GM12878 (cell line): ENCODE results near the gene NKD1. TPM values are rescaled to one million over a fixed set of nuclear protein-coding genes. Genes with fewer than 3 reads are reported as not detected.

ENCODE experiments used
- ATAC-seq: fragments of 200-7000 bp; cut with Tn5 transposase; 3 replicates; pipeline ENCODE4 v1.9.1; 2020; ENCODE audit warnings: mild to moderate bottlenecking, moderate library complexity
- BruUV-seq: library from RNA; stranded (reverse); fragments of 400-500 nt; replicated peaks from 2 replicates; lab custom pipeline; 2021; lab: Mats Ljungman, UMichigan
- CTCF ChIA-PET: fragments of 300-600 bp; sonication (Branson Sonifier 250); formaldehyde crosslinking; extraction: SDS; loops from one replicate; lab custom pipeline; 2021; ENCODE audit warnings: inconsistent platforms; lab: Yijun Ruan, JAX
- POLR2A ChIA-PET: fragments of 350-600 bp; formaldehyde crosslinking; extraction: SDS; loops from one replicate; lab custom pipeline; 2021; ENCODE audit warnings: inconsistent platforms; lab: Charles Lee
- RAD21 ChIA-PET: fragments of 300-600 bp; sonication (Branson Sonifier 250); formaldehyde crosslinking; loops from one replicate; lab custom pipeline; 2023; ENCODE audit warnings: antibody characterized with exemption; ENCODE audit not compliant: unreplicated experiment; lab: Charles Lee
- SMC1A ChIA-PET: fragments of 300-600 bp; sonication (Branson Sonifier 250); formaldehyde crosslinking; loops from one replicate; lab custom pipeline; 2023; ENCODE audit not compliant: unreplicated experiment, uncharacterized antibody; lab: Charles Lee
- DNase-seq: peaks from one replicate; pipeline ENCODE4 v3.0.0-alpha.2; 2011; ENCODE audit warnings: low read depth, low spot score
- FAIRE-seq: peaks from 3 replicates; lab custom pipeline; 2011; peaks lifted over from hg19 to GRCh38; lab: Jason Lieb, UNC
- H2AFZ ChIP-seq: 2 replicates; pipeline ENCODE4 v1.6.0; 2011; ENCODE audit warnings: low read depth, low read length, control low read depth; ENCODE audit not compliant: control insufficient read depth
- H3K27ac ChIP-seq: 2 replicates; pipeline ENCODE4 v1.5.1; 2011; ENCODE audit warnings: control low read depth; ENCODE audit not compliant: control insufficient read depth, insufficient read depth
- H3K27me3 ChIP-seq, 2 experiments: replicated peaks in 1 of 2; 2 replicates each; pipeline versions ENCODE4 v1.6.0 to v1.6.1; 2011; ENCODE audit warnings: low read length in 1 of 2; ENCODE audit not compliant: control insufficient read depth in 2 of 2, insufficient read depth in 2 of 2
- H3K36me3 ChIP-seq, 2 experiments: 2 replicates each; pipeline ENCODE4 v1.5.1; 2011; ENCODE audit warnings: low read length in 1 of 2; ENCODE audit not compliant: control insufficient read depth in 2 of 2, insufficient read depth in 2 of 2
- H3K4me1 ChIP-seq: 2 replicates; pipeline ENCODE4 v1.6.1; 2011; ENCODE audit warnings: mild to moderate bottlenecking, low read length, moderate library complexity, mixed read lengths; ENCODE audit not compliant: control insufficient read depth, insufficient read depth
- H3K4me2 ChIP-seq: 2 replicates; pipeline ENCODE4 v1.6.0; 2011; ENCODE audit warnings: control low read depth; ENCODE audit not compliant: control insufficient read depth, insufficient read depth
- H3K4me3 ChIP-seq: fragments of 200-600 bp; sonication (generic); 2 replicates; pipeline ENCODE4 v1.5.1; 2016
- H3K79me2 ChIP-seq: 2 replicates; pipeline ENCODE4 v1.6.0; 2011; ENCODE audit warnings: low read length; ENCODE audit not compliant: control insufficient read depth, insufficient read depth
- H3K9ac ChIP-seq: 2 replicates; pipeline ENCODE4 v1.8.0; 2011; ENCODE audit warnings: low read length, control low read depth, mixed read lengths; ENCODE audit not compliant: control insufficient read depth, insufficient read depth
- H3K9me3 ChIP-seq: replicated peaks from 3 replicates; pipeline ENCODE4 v1.5.1; 2011; ENCODE audit warnings: mild to moderate bottlenecking, low read length; ENCODE audit not compliant: control insufficient read depth, insufficient read depth
- H4K20me1 ChIP-seq: 2 replicates; pipeline ENCODE4 v1.6.0; 2011; ENCODE audit not compliant: control insufficient read depth, insufficient read depth
- RELA ChIP-seq: fragments of 450-650 bp; IDR thresholded peaks from 2 replicates; pipeline ENCODE4 v1.8.0; 2014; ENCODE audit warnings: borderline replicate concordance; ENCODE audit not compliant: partially characterized antibody
- WGBS: methylation state at CpG from one replicate; pipeline ENCODE4 v1.1.6; 2016; ENCODE audit warnings: low lambda C conversion rate; ENCODE audit not compliant: insufficient replicate concordance, insufficient coverage; ENCODE audit errors: missing lambda C conversion rate; 5-methylcytosine and 5-hydroxymethylcytosine counted together
- in situ Hi-C: fragments of 300-500 bp; cut with MboI; formaldehyde crosslinking; loops from 9 replicates; pipeline ENCODE4 v1.14.3; 2018; ENCODE audit warnings: mixed read lengths
- intact Hi-C: fragments of 100-400 bp; cut with micrococcal nuclease; formaldehyde crosslinking; loops from one replicate; pipeline ENCODE4 v1.14.2; 2022; ENCODE audit not compliant: unreplicated experiment
- polyA plus RNA-seq, 11 experiments: library from polyadenylated mRNA; depleted of rRNA in 4 of 11; unstranded in 6 of 11; stranded (reverse) in 5 of 11; fragments of >200 nt; fragmentation: Nextera tagmentation in 4 of 11; fragmentation: Illumina TruSeq in 1 of 11; extraction: Ambion mirVana in 4 of 11; extraction: Trizol in 1 of 11; gene quantifications; 1 replicate in 1 of 11; 2 replicates in 10 of 11; pipeline versions ENCODE4 v1.2.1 to v1.2.3, GENCODE V29; 2011 to 2016; ENCODE audit warnings: inconsistent platforms in 2 of 11, missing spikeins in 2 of 11, low read depth in 1 of 11
- total RNA-seq, 4 experiments: library from RNA; depleted of rRNA in 3 of 4; stranded (reverse); fragments of >200 nt in 3 of 4; fragmentation: Illumina TruSeq in 1 of 4; extraction: Trizol in 1 of 4; gene quantifications; 2 replicates each; pipeline versions ENCODE4 v1.2.1 to v1.2.3, GENCODE V29; 2013 to 2021
- TF ChIP-seq, protein P1 (sequence below), 3 experiments: IDR thresholded peaks in 2 of 3; conservative IDR thresholded peaks in 1 of 3; 2 replicates each; pipeline ENCODE4 v1.5.1; 2011; ENCODE audit warnings: low read depth in 3 of 3, low read length in 3 of 3, mild to moderate bottlenecking in 3 of 3, control low read depth in 2 of 3, moderate library complexity in 2 of 3, inconsistent platforms in 1 of 3, mixed read lengths in 1 of 3; ENCODE audit not compliant: control insufficient read depth in 2 of 3, insufficient read depth in 1 of 3; ENCODE audit errors: extremely low read depth in 1 of 3

The NKD1 gene
- total and polyA plus RNA-seq, 10 of the 15 experiments (the other 5 are each of a cell fraction or from before 2014, with no cell fraction given): under 0.01 to 0.49 (median 0.04) TPM; not detected in 2

DNA sequence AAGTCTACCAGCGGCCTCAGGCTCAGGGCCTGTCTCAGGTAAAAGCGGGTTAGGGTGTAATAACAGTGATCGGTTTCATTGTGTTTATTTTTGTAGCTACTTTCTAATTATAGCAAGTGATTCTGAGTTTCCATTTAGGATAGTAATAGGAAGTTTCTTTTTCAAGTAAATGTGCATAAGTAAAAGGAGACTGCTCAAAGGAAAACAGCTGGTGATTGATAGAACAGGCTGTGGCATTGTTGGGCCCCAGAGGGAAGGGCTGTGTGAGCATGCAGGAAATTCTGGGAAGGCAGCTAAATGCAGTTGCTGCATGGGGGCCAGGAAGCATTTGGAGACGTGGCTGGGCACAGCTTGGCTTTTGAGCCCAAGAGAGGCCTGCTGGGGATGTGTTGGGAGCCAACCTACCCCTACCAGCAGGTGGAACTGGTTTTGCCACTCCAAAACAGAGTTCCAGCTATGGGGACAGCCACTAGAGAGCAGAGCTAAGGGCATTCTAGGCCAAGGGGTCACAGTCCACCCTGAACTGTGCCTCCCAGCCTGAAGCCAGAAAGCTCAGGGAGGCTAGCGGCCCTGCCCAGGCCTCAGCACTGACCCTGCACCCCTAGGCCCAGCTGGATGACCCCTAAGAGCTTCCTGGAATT lies 120.3 kb downstream of the NKD1 start:
- H3K27ac ChIP-seq: no peak overlapping the region
- SMC1A ChIA-PET: interaction anchor here (0.6 to 24.8 kb wide), 10 partner anchors 12 to 502 kb away, joined by 3 to 600 read pairs (median 3); partner anchors contain the start of genes CYLD, NOD2 and SNX20
- peaks cover 19% of the 10 kb centered on the region for H3K4me1 ChIP-seq
- POLR2A ChIA-PET: interaction anchor here (0.8 to 2.9 kb wide), 5 partner anchors 12 to 81 kb away, joined by 3 to 22 read pairs (median 5); partner anchors contain the start of gene SNX20
- no peak overlapping the region for H3K4me2 ChIP-seq
- DNase-seq (no peak), FAIRE-seq (no peak), ATAC-seq (no peak)
- no TSS peak for BruUV-seq
- peaks cover 17% of the 10 kb centered on the region for H3K9me3 ChIP-seq
- no peak overlapping the region for H3K9ac ChIP-seq
- no peak overlapping the region for H3K4me3 ChIP-seq
- H3K79me2 ChIP-seq: no peaks in the 10 kb centered on the region
- CTCF ChIA-PET: interaction anchor here (0.8 to 20.9 kb wide), 20 partner anchors 12 to 455 kb away, joined by 3 to 636 read pairs (median 7); partner anchors contain the start of genes CYLD and SNX20
- intact Hi-C loops: loop anchor here (5.0 kb wide), 2 partner anchors 121 to 456 kb away; partner anchors contain the start of gene NKD1
- RAD21 ChIA-PET: interaction anchor here (0.6 to 29.0 kb wide), 12 partner anchors 11 to 642 kb away, joined by 3 to 578 read pairs (median 6); partner anchors contain the start of genes CYLD and SNX20
- no peaks in the 10 kb centered on the region for H4K20me1 ChIP-seq
- peaks cover 4 to 11% of the 10 kb centered on the region in 2 experiments for H3K36me3 ChIP-seq
- in situ Hi-C loops: no loop called here
- no peak for TF ChIP-seq RELA
- TF ChIP-seq, protein P1, sequence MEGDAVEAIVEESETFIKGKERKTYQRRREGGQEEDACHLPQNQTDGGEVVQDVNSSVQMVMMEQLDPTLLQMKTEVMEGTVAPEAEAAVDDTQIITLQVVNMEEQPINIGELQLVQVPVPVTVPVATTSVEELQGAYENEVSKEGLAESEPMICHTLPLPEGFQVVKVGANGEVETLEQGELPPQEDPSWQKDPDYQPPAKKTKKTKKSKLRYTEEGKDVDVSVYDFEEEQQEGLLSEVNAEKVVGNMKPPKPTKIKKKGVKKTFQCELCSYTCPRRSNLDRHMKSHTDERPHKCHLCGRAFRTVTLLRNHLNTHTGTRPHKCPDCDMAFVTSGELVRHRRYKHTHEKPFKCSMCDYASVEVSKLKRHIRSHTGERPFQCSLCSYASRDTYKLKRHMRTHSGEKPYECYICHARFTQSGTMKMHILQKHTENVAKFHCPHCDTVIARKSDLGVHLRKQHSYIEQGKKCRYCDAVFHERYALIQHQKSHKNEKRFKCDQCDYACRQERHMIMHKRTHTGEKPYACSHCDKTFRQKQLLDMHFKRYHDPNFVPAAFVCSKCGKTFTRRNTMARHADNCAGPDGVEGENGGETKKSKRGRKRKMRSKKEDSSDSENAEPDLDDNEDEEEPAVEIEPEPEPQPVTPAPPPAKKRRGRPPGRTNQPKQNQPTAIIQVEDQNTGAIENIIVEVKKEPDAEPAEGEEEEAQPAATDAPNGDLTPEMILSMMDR (IDR thresholded peaks at IDR 0.05 in 2 of 3, conservative IDR thresholded peaks at IDR 0.05 in 1 of 3; ENCODE audit: control insufficient read depth in 2 of 3, extremely low read depth in 1 of 3, insufficient read depth in 1 of 3, low read depth in 3 of 3, low read length in 3 of 3): peak in 1 of 3 experiments; percentile 19; a peak in 3 of 6 replicates
- no peak overlapping the region for H2AFZ ChIP-seq
- WGBS: 99% methylated on average over 5 of the region's 5 CpGs
- no peaks in the 10 kb centered on the region for H3K27me3 ChIP-seq
